Measurements from ENCODE around the gene JSRP1.
A peak's percentile ranks its signal among the peaks of the same experiment; 100 is the strongest.

The JSRP1 gene

GRCh38 chr19:2255982-2256685, at the start of gene JSRP1:
Gene JSRP1, minus strand, starts transcription at chr19:2256417. Its CDS starts 1,103 bp downstream, at chr19:2255314.
- no peak for DNase-seq (ENCODE audit: low read depth)

- no peak for DNase-seq (ENCODE audit: low read depth)
These were observed 49.4 kb upstream of the JSRP1 start for GRCh38 chr19:2305452-2306280.

- no peak for DNase-seq (ENCODE audit: low read depth)
These were observed 47.1 kb upstream of the JSRP1 start for GRCh38 chr19:2303211-2303798.

- DNase-seq (ENCODE audit: low read depth): peak; percentile 48
These were observed 46.3 kb upstream of the JSRP1 start for GRCh38 chr19:2302319-2303210.

- DNase-seq (ENCODE audit: low read depth): no peak
These were observed 44.3 kb upstream of the JSRP1 start for GRCh38 chr19:2300533-2300932.

GRCh38 chr19:2296141-2296540, 39.9 kb upstream of the JSRP1 start:
- DNase-seq (ENCODE audit: low read depth): no peak

GRCh38 chr19:2294687-2295335, 38.6 kb upstream of the JSRP1 start:
- peak; percentile 90 for DNase-seq (ENCODE audit: low read depth)

- DNase-seq (ENCODE audit: low read depth): no peak
These were observed 35.1 kb upstream of the JSRP1 start for GRCh38 chr19:2291185-2291751.

GRCh38 chr19:2290441-2291184, 34.4 kb upstream of the JSRP1 start:
- no peak for DNase-seq (ENCODE audit: low read depth)

- no peak for DNase-seq (ENCODE audit: low read depth)
These were observed 33.7 kb upstream of the JSRP1 start for GRCh38 chr19:2289714-2290435.

- no peak for DNase-seq (ENCODE audit: low read depth)
These were observed 32.8 kb upstream of the JSRP1 start for GRCh38 chr19:2288818-2289713.

- no peak for DNase-seq (ENCODE audit: low read depth)
These were observed 32.2 kb upstream of the JSRP1 start for GRCh38 chr19:2288338-2288817.

GRCh38 chr19:2287585-2288337, 31.5 kb upstream of the JSRP1 start:
- no peak for DNase-seq (ENCODE audit: low read depth)

- DNase-seq (ENCODE audit: low read depth): no peak
These were observed 30.4 kb upstream of the JSRP1 start for GRCh38 chr19:2286402-2287140.

- no peak for DNase-seq (ENCODE audit: low read depth)
These were observed 27.8 kb upstream of the JSRP1 start for GRCh38 chr19:2283835-2284507.

- DNase-seq (ENCODE audit: low read depth): no peak
These were observed 26.6 kb upstream of the JSRP1 start for GRCh38 chr19:2282862-2283237.
